Caco-2 (cell line): ENCODE results near the gene PPP2CA. TPM values are rescaled to one million over a fixed set of nuclear protein-coding genes. Genes with fewer than 3 reads are reported as not detected.
"Not testable (repeated sequence)": the region's sequence is repeated elsewhere in the genome, so short reads cannot be mapped to it uniquely, and the experiment has no call there.

ENCODE experiments used
- BruUV-seq: library from RNA; stranded (reverse); fragments of 400-500 nt; replicated peaks from 2 replicates; lab custom pipeline; 2021; lab: Mats Ljungman, UMichigan
- CTCF ChIA-PET: fragments of 300-600 bp; sonication (Branson Sonifier 250); formaldehyde crosslinking; loops from one replicate; lab custom pipeline; 2022; ENCODE audit warnings: antibody characterized with exemption; lab: Charles Lee
- POLR2A ChIA-PET: fragments of 300-600 bp; sonication (Branson Sonifier 250); formaldehyde crosslinking; loops from one replicate; lab custom pipeline; 2022; ENCODE audit warnings: antibody characterized with exemption; lab: Charles Lee
- DNase-seq, 2 experiments: peaks; one replicate each; pipeline versions ENCODE4 v3.0.0 to v3.0.0-alpha.2; 2020 to 2022
- H3K27me3 ChIP-seq: replicated peaks from 2 replicates; pipeline ENCODE4 v1.6.0; 2011; ENCODE audit warnings: low read length; ENCODE audit not compliant: control insufficient read depth, insufficient read depth
- H3K36me3 ChIP-seq: 2 replicates; pipeline ENCODE4 v1.5.1; 2011; ENCODE audit warnings: low read length; ENCODE audit not compliant: control insufficient read depth, insufficient read depth
- H3K4me1 ChIP-seq: fragments of 250-450 bp; sonication (Bioruptor Pico); 2 replicates; pipeline ENCODE4 v1.5.1; 2020; ENCODE audit warnings: mild to moderate bottlenecking
- H3K4me3 ChIP-seq: 2 replicates; pipeline ENCODE4 v1.5.1; 2011; ENCODE audit warnings: low read depth, mild to moderate bottlenecking, control low read depth, low read length
- H3K9me3 ChIP-seq: fragments of 250-450 bp; sonication (Bioruptor Pico); 2 replicates; pipeline ENCODE4 v1.5.1; 2020; ENCODE audit warnings: mild to moderate bottlenecking, moderate library complexity
- H3K27ac Mint-ChIP-seq: one replicate; pipeline ENCODE4 v1.8.0; 2022; ENCODE audit warnings: mixed read lengths; ENCODE audit not compliant: unreplicated experiment
- H3K27me3 Mint-ChIP-seq: one replicate; pipeline ENCODE4 v1.8.0; 2022; ENCODE audit warnings: mixed read lengths; ENCODE audit not compliant: insufficient read depth, unreplicated experiment
- H3K36me3 Mint-ChIP-seq: one replicate; pipeline ENCODE4 v1.8.0; 2022; ENCODE audit warnings: mild to moderate bottlenecking, mixed read lengths; ENCODE audit not compliant: insufficient read depth, unreplicated experiment
- H3K4me1 Mint-ChIP-seq: one replicate; pipeline ENCODE4 v1.8.0; 2022; ENCODE audit warnings: low read depth, mixed read lengths; ENCODE audit not compliant: unreplicated experiment
- H3K4me3 Mint-ChIP-seq: one replicate; pipeline ENCODE4 v1.8.0; 2022; ENCODE audit warnings: mild to moderate bottlenecking, moderate library complexity, mixed read lengths; ENCODE audit not compliant: unreplicated experiment
- H3K9me3 Mint-ChIP-seq: one replicate; pipeline ENCODE4 v1.8.0; 2022; ENCODE audit warnings: mixed read lengths; ENCODE audit not compliant: unreplicated experiment
- intact Hi-C: fragments of 100-400 bp; cut with micrococcal nuclease; formaldehyde crosslinking; loops from one replicate; pipeline ENCODE4 v1.10.0; 2022; ENCODE audit not compliant: unreplicated experiment
- total RNA-seq: library from RNA; stranded (reverse); gene quantifications from 2 replicates; pipeline ENCODE4 v1.2.3, GENCODE V29; 2022
- TF ChIP-seq, protein P1 (sequence below), 2 experiments: fragments of 200-600 bp in 1 of 2; IDR thresholded peaks; 1 replicate in 1 of 2; 2 replicates in 1 of 2; pipeline versions ENCODE4 v1.5.1 to v1.8.0; 2011 to 2022; ENCODE audit warnings: antibody characterized with exemption in 1 of 2, control low read depth in 1 of 2, inconsistent platforms in 1 of 2, low read depth in 1 of 2, low read length in 1 of 2, mild to moderate bottlenecking in 1 of 2, moderate library complexity in 1 of 2; ENCODE audit not compliant: insufficient read depth in 1 of 2, severe bottlenecking in 1 of 2, unreplicated experiment in 1 of 2

The PPP2CA gene
- total RNA-seq, 1 experiment from 2014 or later = 224 TPM

DNA sequence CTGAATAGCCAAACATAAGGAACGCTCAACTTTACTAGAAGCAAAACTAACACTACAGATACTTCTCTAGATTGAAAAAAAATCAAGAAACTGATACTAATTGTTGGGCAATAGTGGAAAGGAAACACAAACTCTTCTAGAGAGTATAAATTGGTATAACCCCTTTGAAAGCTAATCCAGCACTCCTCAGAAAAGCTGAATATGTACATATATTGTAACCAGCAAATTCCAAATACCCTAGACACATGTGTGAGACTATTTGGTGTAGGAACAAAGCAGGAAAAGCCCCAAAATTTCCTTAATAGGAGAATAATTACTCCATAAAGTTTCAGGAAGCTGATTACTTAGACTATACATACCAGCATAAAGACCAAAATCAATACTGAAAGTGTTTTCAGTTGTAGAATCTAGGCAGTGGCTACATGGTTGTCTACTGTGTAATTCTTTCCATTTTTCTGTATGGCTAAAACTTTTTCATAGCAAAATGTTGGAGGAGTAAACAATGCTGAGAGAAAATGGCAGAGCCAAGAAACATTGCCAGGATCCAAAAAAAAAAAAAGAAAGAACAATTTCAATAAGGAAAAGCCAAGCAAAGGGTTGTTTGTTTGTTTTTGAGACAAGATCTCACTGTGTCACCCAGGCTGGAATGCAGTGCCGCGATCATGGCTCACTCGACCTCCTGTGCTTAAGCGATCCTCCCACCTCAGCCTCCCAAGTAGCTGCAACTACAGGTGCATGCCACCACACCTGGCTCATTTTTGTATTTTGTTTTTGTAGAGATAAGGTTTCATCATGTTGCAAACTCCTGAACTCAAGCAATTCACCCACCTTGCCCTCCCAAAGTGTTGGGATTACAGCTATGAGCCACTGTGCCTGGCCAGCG, 64.1 kb downstream of the PPP2CA start:
- Mint-ChIP-seq H3K4me1 (peaks cover 12% of the 10 kb centered on the region), H3K27me3 (no peaks in the 10 kb centered on the region), H3K9me3 (peaks cover 16% of the 10 kb centered on the region), H3K27ac (no peak overlapping the region), H3K36me3 (peaks cover 84% of the 10 kb centered on the region), H3K4me3 (no peak overlapping the region)
- no TSS peak for BruUV-seq
- no peaks in the 10 kb centered on the region for H3K4me1 ChIP-seq
- H3K27me3 ChIP-seq = no peaks in the 10 kb centered on the region
- no peaks in the 10 kb centered on the region; the same call in 1 of the 2 replicates for H3K9me3 ChIP-seq
- H3K4me3 ChIP-seq = no peak overlapping the region
- TF ChIP-seq, protein P1, sequence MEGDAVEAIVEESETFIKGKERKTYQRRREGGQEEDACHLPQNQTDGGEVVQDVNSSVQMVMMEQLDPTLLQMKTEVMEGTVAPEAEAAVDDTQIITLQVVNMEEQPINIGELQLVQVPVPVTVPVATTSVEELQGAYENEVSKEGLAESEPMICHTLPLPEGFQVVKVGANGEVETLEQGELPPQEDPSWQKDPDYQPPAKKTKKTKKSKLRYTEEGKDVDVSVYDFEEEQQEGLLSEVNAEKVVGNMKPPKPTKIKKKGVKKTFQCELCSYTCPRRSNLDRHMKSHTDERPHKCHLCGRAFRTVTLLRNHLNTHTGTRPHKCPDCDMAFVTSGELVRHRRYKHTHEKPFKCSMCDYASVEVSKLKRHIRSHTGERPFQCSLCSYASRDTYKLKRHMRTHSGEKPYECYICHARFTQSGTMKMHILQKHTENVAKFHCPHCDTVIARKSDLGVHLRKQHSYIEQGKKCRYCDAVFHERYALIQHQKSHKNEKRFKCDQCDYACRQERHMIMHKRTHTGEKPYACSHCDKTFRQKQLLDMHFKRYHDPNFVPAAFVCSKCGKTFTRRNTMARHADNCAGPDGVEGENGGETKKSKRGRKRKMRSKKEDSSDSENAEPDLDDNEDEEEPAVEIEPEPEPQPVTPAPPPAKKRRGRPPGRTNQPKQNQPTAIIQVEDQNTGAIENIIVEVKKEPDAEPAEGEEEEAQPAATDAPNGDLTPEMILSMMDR (IDR thresholded peaks at IDR 0.05; ENCODE audit: insufficient read depth in 1 of 2, low read depth in 1 of 2, low read length in 1 of 2, severe bottlenecking in 1 of 2, unreplicated experiment in 1 of 2) = no peak
- intact Hi-C loops = no loop called here
- no peak for DNase-seq
- ChIA-PET CTCF (no interaction called here), POLR2A (no interaction called here)
- peaks cover 4% of the 10 kb centered on the region; the same call in 1 of the 2 replicates for H3K36me3 ChIP-seq

DNA sequence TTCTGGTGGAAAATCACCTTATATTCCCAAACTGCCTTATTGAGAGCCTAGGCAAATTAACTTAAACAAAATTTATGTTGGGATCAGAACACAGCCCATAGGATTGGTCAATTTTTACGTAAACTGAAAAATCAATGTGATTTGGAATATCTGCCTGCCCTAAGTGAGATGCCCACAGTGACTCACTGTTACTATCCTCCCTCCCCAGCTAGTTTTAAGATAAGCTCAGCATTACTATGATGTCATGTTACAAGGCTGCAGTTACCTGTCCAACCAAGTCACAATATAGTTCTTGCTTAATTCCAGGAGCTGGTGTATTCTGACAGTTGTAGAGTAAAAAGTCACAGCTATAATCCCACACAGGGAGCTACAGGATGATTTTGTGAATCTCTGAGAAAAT, 72.2 kb downstream of the PPP2CA start:
- no TSS peak for BruUV-seq
- Histone ChIP-seq H3K36me3 (peaks cover 7% of the 10 kb centered on the region), H3K9me3 (no peaks in the 10 kb centered on the region), H3K4me1 (no peaks in the 10 kb centered on the region), H3K27me3 (no peaks in the 10 kb centered on the region), H3K4me3 (no peak overlapping the region)
- peaks cover 82% of the 10 kb centered on the region for H3K36me3 Mint-ChIP-seq
- intact Hi-C loops = no loop called here
- no peak overlapping the region for H3K27ac Mint-ChIP-seq
- no peaks in the 10 kb centered on the region for H3K4me1 Mint-ChIP-seq
- ChIA-PET POLR2A (no interaction called here), CTCF (interaction anchor here (0.6 to 1.1 kb wide), 4 partner anchors 13 to 136 kb away, joined by 3 to 5 read pairs (median 3); partner anchors contain the start of gene TCF7)
- no peaks in the 10 kb centered on the region for H3K9me3 Mint-ChIP-seq
- H3K27me3 Mint-ChIP-seq = no peaks in the 10 kb centered on the region
- TF ChIP-seq, protein P1 (IDR thresholded peaks at IDR 0.05; ENCODE audit: insufficient read depth in 1 of 2, low read depth in 1 of 2, low read length in 1 of 2, severe bottlenecking in 1 of 2, unreplicated experiment in 1 of 2) = no peak
- DNase-seq = no peak
- H3K4me3 Mint-ChIP-seq = no peak overlapping the region

DNA sequence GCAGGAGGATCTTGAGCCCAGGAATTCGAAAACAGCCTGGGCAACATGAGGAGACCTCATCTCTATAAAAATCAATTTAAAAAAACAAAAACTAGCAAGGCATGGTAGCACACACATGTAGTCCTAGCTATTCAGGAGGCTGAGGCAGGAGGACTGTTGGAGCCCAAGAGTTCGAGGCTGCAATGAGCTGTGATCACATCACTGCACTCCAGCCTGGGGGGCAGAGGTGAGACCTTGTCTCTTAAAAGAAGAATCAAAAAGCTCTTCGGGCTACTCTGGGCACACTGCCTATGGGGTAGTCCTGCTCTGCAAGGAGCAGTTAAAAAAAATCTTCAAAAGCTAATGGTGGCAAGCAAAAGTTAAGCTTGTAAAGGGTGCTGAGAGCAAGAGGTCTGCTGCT, 72.6 kb downstream of the PPP2CA start:
- no peak overlapping the region for H3K4me3 ChIP-seq
- H3K9me3 ChIP-seq = no peaks in the 10 kb centered on the region
- no TSS peak for BruUV-seq
- H3K4me3 Mint-ChIP-seq = no peak overlapping the region
- H3K4me1 Mint-ChIP-seq = no peaks in the 10 kb centered on the region
- H3K27me3 ChIP-seq = no peaks in the 10 kb centered on the region
- intact Hi-C loops = no loop called here
- TF ChIP-seq, protein P1 (IDR thresholded peaks at IDR 0.05; ENCODE audit: insufficient read depth in 1 of 2, low read depth in 1 of 2, low read length in 1 of 2, severe bottlenecking in 1 of 2, unreplicated experiment in 1 of 2) = no peak
- CTCF ChIA-PET = interaction anchor here (0.6 to 1.1 kb wide), 4 partner anchors 13 to 136 kb away, joined by 3 to 5 read pairs (median 4); partner anchors contain the start of gene TCF7
- no peaks in the 10 kb centered on the region for H3K9me3 Mint-ChIP-seq
- DNase-seq = no peak
- POLR2A ChIA-PET = no interaction called here
- H3K36me3 Mint-ChIP-seq = peaks cover 82% of the 10 kb centered on the region
- H3K36me3 ChIP-seq = peaks cover 7% of the 10 kb centered on the region
- no peaks in the 10 kb centered on the region for H3K27me3 Mint-ChIP-seq
- no peaks in the 10 kb centered on the region for H3K4me1 ChIP-seq
- H3K27ac Mint-ChIP-seq = no peak overlapping the region

DNA sequence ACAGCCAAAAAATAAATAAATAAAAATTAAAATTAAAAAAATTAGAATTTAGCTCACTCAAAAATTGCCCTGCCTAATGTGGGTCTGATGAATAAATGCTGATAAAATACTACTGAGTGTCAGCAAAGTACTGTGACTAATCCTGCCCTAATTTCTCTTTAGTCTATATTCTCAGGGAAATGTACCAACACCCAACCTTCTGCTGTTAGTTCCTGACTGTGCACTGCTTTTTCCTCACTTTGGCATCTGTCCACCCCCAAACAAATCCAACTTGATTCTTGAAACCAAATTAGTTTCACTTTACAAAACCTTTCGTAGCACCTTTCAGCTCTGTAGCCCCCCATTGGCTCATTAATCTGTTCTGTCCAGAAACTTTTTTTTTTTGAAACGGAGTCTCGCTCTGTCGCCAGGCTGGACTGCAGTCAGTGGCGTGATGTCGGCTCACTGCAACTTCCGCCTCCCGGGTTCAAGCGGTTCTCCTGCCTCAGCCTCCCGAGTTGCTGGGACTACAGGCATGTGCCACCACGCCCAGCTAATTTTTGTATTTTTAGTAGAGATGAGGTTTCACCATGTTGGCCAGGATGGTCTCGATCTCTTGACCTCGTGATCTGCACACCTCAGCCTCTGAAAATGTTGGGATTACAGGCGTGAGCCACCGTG, 73.6 kb downstream of the PPP2CA start:
- H3K27me3 Mint-ChIP-seq, DNase-seq, H3K4me1 Mint-ChIP-seq, H3K4me3 ChIP-seq, POLR2A ChIA-PET, H3K27me3 ChIP-seq, H3K27ac Mint-ChIP-seq, BruUV-seq, intact Hi-C loops, H3K9me3 ChIP-seq, CTCF ChIA-PET, H3K36me3 ChIP-seq, H3K9me3 Mint-ChIP-seq, H3K4me3 Mint-ChIP-seq, H3K4me1 ChIP-seq: not testable (repeated sequence)
- H3K36me3 Mint-ChIP-seq = peaks cover 81% of the 10 kb centered on the region
